ENCODE measurements around the gene ALDH1B1.
"Not testable (repeated sequence)": the region's sequence is repeated elsewhere in the genome, so short reads cannot be mapped to it uniquely, and the experiment has no call there.

ALDH1B1 gene

DNA sequence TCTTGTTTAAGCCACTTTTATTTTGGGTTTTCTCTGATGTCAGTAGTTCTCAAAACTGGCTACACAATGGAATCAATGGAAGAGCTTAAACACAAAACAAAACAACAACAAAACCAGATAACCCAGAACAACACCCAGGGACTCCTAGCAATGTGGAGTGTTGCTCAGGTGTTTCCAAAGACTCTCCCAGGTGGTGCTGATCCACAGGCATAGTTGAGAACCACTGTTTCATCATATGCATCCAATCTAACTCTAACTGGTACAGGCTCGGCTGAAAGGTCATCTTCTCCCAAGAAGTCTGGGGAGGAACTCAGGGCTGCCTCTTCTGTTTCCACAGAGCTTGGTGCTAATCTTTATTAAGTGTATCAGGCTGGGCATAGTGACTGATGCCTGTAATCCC, 5.4 kb upstream of the ALDH1B1 start:
- no peak for DNase-seq (ENCODE audit: low spot score)

DNA sequence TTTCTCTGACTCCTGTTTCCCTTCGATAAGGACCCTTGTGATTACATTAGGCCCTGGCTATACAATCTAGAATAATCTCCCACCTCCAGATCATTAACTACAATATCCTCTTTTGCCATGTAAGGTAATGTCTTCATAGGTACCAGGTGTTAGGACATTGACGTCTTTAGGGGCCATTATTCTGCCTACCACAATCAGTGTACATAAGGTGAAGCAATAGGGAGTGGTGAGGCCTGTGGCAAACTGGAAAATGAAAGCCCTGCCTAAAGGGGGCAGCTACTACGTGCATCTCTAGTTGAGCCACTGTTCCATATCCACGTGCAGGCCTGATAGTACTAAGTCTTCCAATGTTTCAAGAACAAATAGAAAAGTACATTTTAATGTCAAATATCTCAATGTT, 4.8 kb upstream of the ALDH1B1 start:
- no peak for DNase-seq (ENCODE audit: low spot score)

DNA sequence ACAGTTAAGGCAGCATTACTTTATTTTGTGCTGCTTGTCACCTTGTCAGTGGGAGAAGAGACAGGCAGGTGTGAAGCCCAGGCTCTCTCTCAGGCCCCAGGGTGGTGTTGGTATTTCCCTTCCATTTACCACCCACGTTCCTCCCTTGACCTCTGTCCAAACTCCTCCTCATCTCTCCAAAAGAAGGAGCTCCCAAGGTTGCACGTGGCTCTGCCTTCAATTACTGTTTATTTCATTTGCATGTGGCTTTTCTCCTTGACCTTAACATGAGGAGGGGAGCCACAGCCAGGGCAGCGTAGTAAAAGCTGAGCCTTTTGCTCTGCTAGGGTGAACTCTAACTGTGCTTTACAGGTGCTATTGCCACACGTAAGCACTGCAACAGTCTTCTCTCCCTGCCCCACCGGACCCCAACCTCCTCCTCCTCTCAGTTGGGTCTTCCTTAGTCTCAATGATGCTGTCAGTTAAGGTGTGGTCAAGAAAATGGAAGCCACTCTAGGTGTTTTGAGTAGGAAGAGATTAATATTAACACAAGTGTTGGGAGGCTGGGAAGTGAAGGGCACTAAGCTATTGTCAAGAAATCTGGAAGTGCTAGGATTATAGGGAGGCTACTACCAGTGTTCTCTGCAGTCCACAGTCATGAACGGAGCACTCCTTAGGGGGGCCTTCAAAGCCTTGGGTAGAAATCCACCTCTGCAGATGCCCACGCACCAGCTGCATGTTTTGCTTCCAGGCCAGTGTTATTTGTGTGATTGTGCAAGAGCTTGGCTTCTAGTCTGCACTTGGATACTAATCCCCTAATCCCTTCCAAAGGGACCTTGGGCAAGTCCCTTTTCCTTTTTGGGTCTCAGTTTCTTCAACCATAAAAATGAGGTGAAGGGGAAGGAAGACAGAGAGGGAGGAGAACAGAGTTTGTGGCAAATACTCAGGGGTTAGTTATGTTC, 3.9 kb upstream of the ALDH1B1 start:
- DNase-seq (ENCODE audit: low spot score): no peak

DNA sequence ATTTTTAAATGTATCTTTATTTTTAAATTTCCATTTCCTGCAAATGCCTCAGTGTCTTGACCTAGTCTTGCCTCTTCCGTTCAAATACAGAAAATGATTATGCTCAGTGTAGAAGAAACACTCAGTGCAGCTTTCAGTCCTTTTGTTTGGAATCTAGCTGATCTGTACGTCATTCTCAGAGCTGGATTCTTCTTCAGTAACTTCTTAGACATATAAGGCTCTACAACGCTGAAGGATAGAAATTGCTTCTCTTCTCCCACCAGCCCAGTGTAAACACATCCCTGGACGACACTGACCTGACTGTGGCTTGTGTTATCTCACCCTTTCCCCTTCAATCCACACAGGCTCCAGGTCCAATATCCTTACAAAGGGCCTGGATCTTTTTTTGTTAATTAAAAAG, 3.2 kb upstream of the ALDH1B1 start:
- no peak for DNase-seq (ENCODE audit: low spot score)

DNA sequence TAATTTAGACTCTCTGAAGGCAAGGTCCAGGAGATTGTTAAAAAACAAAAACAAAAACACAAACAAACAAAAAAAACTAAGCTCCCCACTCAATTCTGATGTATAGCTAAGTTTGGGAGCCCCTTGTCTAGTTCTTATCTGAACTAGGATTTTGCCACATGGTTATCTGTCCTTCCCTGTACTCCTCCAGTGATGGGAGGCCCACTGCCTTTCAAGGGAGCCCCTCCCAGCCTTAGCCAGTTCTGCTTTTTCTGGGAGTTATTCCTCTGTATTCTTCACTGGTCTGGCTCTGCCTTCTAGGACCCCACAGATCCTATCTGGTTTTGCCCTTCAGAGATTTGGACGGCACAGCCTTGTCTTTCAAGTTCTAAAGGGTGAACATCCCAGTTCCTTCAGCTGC, 2.1 kb upstream of the ALDH1B1 start:
- DNase-seq (ENCODE audit: low spot score): no peak

DNA sequence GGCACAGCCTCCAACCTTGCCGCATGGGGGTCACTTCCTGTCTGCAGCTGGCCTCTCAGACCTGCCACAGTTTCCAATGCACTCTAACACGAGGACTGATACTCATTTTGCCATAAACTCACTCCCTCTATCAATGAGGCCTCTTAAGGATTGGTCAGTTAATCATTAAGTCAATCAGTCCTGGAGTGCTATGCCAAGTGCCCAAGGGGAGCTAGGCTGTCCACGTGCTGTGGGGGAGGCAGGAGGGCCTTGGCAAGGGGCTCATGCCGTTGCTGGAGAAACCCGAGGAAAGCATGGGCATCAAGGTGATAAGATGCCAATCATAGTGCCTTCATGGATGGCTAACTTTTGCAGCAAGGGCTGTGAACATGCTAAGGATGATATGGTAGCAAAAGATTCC, 1.7 kb upstream of the ALDH1B1 start:
- no peak for DNase-seq (ENCODE audit: low spot score)

DNA sequence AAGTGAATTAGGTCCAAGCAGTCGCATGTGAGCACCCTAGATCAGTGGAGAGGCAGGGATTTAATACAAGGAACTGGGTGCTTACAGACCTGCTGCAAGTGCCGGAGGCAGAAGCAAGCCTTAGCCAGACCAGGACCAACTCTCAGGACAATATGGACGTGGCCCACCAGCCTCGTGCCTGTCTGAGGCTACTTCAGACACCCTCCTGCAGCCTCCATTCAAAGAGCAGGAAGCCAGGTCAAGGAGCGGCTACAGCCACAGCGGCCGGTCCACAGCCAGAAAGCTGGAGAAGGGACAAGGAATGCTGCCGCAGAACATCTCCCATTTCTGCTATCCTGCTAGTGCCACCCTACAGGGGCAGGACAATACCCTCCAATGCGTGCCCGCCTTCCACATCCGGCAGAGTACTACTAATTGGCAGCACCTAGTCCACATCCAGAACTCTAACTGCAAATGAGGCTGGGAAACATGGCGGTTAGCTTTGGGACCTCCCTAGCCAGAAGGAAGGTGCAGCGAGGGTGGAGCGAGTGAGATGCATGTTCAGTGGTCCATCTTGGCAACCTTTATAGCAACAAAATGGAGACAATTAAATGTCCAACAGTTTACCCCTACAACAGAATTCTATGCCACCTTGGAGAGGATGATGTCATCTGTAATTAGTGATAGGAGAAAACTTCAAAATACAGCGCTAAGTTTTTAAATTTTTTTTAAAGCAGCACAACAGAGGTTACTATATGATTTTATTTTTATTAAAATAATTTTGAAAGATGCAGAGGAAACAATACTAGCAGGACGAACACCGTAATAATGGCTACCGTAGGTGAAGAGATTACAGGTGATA, 1.0 kb upstream of the ALDH1B1 start:
- no peak for DNase-seq (ENCODE audit: low spot score)

DNA sequence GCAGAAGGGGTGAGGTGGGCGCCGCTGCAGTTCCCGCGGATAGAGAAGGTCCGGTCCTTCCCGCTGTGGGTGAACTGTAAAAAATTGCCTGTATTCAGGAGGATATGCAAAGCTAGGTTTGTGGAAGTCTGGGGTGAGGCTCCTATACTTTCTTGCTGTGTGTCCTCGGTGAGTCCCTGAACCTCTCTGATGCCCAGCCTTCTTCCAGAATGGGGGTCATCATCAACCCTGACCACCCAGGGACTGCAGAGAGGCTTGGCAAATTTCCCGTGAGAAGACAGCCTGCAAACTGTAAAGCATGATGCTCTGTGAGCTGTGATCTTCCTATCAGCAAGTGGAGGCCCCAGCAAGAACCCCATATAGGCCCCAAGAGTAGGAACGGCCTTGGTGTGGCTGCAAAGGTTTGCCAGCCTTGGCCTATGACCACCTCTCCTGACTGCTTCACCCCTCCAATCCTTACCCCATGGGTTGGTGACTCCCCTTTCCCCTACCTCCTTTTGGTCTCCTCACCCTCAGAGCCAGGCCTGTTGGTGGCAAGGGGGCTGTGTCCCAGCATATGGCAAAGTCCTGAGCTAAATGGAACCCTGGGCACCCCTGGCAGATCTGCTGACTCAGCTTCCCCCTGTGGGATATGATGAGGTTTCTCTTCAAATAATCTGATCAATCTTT, 760 bp downstream of the ALDH1B1 start:
- peak; percentile 32 for DNase-seq (ENCODE audit: low spot score)

DNA sequence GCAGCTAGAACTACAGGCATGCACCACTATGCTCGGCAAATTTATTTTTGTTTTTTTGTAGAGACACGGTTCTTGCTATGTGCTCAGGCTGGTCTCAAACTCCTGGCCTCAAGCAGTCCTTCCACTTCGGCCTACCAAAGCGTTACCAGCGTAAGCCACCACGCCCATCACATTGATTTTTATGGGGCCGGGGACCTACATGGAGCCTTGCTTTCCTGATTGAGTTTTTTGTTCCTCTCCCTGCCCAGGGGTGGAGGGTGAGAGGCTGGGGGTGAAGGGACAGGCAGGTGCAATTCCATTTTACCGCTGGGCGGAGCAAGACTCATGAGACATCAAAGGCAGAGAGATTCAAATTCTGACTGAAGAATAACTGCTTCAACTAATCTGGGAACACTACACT, 1.9 kb downstream of the ALDH1B1 start:
- DNase-seq (ENCODE audit: low spot score): no peak

DNA sequence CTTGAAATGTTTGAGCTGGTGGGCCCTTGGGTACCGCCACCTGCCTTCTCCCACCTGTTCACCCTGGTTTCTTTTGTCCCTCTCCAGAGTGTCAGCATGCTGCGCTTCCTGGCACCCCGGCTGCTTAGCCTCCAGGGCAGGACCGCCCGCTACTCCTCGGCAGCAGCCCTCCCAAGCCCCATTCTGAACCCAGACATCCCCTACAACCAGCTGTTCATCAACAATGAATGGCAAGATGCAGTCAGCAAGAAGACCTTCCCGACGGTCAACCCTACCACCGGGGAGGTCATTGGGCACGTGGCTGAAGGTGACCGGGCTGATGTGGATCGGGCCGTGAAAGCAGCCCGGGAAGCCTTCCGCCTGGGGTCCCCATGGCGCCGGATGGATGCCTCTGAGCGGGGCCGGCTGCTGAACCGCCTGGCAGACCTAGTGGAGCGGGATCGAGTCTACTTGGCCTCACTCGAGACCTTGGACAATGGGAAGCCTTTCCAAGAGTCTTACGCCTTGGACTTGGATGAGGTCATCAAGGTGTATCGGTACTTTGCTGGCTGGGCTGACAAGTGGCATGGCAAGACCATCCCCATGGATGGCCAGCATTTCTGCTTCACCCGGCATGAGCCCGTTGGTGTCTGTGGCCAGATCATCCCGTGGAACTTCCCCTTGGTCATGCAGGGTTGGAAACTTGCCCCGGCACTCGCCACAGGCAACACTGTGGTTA, 3.3 kb downstream of the ALDH1B1 start:
- DNase-seq (ENCODE audit: low spot score): no peak

DNA sequence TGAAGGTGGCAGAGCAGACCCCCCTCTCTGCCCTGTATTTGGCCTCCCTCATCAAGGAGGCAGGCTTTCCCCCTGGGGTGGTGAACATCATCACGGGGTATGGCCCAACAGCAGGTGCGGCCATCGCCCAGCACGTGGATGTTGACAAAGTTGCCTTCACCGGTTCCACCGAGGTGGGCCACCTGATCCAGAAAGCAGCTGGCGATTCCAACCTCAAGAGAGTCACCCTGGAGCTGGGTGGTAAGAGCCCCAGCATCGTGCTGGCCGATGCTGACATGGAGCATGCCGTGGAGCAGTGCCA, 3.8 kb downstream of the ALDH1B1 start:
- no peak for DNase-seq (ENCODE audit: low spot score)

DNA sequence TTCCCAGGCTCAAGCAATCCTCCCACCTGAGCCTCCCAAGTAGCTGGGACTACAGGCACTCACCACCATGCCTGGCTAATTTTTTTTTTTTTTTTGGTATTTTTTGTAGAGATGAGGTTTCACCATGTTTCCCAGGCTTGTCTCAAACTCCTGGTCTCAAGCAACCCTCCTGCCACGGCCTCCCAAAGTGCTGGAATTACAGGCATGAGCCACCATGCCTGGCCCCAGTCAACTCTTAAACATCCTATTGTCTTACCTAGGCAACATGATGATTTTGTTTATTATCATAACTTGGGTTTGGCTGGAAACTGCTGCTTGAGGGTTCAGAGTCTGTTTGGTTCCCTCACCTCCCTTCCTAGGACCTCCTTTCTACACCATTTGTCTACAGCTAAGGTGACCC, 6.7 kb downstream of the ALDH1B1 start:
- DNase-seq (ENCODE audit: low spot score): not testable (repeated sequence)

DNA sequence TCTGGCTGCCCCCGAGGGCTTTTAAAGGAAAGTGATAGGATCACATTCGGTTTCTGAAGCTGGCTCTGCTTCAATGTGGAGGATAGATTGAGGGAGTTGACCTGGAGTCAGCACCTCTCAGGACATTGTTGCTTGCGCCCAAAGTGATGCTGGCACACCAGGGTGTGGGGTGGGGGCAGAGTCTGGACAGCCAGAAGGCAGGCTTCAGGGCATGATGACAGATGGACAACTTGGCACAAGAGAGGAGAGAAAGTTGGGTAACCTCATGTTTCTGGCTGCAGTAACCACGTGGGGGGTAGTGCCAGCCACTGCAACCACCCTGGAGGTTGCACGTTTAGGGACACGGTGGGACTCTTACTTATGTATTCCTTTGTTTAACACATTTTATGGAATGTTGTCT, 9.5 kb downstream of the ALDH1B1 start:
- no peak for DNase-seq (ENCODE audit: low spot score)

DNA sequence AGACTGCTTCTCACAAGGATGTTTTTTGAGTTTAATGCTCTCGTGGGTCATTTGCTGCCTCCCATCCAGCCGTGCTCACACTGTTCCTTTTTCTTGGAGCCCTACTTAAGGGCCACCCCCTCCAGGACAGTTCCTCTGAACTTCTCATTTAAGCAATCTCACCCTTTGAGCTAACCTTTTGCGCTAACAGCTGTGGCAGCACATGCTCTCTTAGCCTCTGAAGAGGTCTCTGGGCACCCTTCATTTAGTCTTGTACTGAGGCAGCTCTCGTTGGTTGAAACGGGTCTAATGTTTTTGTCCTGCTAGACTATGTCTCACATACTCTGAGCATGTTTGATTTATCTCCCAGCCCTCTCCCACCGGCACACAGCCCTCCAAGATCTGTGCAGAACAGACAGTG, 11.8 kb downstream of the ALDH1B1 start:
- no peak for DNase-seq (ENCODE audit: low spot score)

DNA sequence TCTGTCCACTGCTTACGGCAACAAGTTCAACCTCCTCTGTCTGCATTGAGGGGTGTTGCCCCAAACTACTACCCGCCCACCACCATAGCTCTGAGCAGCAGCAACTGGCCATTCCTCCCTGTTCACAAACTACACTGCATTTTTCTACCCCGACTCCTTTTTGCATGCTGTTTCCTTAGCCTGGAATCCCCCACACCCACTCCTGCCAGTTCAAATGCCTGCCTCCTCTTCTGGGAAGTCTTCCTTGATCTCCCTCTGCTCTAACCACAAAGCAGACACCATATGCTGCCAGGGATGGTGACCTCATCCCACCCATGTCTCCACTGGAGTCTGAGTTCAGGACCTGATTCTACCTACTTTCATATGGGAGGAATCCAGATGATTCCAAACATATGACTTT, 13.3 kb downstream of the ALDH1B1 start:
- no peak for DNase-seq (ENCODE audit: low spot score)

DNA sequence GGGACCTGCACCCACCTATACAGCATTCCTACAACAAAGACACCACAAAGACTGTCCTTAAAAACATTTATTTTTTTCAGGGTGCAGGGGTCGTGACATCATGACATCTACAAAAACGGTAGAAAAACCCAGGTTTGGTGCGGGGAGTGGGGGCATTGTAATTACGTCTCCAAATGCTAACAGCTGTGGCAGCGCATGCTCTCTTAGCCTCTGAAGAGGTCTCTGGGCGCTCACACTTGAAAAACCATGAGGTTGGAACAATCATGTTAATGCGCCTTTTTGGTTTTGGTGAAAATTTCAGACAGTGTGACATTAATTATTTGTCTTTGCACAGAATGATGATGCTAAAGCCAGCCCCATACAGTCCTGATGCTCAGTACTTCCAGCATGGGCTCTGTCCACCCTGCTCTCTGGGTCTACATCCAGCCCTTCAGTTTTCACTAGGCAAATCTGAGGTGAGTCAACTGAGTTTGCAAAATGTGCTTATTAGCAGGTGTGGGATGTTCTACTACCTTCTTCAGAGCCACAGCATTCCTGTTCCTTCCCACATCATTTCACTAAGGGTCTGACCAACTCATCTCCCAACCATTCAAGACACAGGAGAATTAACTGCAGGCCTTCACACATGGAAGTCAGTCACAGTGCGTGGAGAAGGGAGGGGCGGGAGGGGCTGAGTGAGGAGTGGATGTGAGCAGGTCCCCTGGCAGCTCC, 14.1 kb downstream of the ALDH1B1 start:
- no peak for DNase-seq (ENCODE audit: low spot score)

DNA sequence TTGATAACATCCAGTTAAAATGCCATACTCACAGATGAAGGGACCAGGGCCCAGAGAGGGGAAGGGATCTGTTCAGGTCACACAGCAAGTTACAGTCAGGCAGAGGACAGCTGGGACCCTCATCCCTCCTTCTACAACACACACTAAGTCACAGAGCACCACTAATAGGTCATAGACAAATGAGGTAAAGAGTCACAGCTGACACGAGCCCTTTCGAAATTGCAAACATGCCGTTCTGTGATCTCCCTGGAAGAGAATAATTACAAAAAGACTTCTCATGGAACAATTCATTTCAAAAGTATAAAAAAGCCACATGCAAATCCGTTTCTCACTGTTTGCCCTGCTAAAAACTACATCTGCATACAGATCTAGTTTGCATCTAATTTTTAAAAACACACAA, 16.2 kb downstream of the ALDH1B1 start:
- no peak for DNase-seq (ENCODE audit: low spot score)

DNA sequence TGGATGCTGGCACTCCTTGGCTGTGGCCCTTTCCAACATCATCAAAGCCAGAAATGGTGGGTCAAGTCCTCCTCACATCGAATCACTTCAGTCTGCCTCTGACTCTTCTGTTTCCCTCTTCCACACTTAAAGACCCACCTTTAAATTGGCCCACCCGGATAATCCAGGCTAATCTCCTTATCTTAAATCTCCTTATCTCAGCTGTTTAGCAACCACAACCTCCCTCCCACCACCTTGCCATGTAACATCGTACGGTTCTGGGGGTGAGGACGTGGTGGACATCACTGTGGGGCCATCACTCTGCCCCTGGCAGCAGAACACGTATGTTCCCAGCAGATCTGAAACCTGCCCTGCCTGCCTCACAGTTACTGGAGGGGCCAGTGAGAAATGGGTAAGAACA, 20.2 kb downstream of the ALDH1B1 start:
- no peak for DNase-seq (ENCODE audit: low spot score)

DNA sequence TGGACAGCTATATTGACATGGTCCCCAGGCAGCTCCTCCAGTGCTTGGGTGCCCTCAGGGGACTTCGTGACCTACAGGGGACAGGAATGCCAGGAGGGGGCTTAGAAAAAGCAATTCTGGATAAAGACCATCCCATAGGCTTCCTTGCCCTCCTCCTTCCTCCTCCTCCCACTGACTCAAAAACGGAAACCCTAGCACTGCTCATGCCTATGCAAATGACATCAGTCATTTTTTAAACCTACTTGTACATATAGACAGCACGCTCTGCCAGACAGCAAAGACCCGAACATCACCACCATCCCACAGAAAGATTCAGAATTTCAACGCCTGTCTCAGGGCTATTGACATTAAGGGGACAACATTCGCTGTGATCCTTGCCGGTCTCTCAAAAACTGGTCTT, 20.8 kb downstream of the ALDH1B1 start:
- DNase-seq (ENCODE audit: low spot score): no peak

DNA sequence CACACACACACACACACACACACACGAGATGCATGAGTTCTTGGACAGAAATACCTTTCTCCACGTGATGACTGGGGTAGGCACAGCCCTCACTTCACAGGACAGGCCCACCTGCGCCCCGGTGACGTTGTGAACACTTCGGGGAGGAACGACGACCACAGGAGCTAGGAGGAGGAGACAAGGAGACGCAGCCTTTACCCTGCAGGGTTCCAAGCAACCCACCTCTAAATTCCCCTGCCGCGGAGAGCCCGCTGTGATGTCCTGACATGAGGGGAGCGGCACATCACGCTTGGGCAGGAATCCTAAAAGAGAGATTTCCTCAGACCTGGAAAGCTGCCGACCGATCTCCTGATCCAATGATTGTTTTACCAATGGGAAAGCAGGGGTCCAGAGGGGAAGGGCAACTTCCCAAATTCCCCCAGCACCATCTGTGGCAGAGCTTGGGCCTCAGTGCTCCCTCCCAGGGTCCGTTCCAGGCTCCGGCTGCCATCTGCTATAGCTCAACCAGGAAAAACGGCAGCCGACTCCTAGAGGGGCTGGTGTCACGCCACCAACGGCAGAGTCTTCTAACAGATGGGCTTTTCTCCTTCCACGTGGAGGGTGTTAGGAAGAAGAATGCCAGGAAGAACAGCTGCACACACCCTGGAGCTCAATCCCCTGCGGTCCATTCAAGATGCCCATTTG, 21.7 kb downstream of the ALDH1B1 start:
- DNase-seq (ENCODE audit: low spot score): no peak

DNA sequence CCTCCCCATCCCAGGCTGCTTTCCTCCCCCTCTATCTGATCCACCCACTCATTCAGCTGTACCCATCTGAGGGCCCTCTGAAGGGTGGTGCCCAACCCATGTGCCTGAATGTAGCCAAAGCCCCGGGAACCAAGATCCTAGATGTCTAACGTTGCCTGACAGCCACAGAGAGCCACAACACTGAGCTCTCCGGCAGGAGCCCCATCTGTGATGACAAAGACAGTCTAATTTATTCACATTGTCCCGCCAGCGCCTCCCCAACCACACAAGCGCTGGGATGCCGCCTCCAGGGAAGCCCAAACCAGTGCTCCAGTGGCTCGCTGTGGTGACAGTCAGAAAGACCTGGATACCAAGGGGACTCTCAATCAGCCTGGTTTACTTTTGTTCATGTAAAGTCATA, 23.4 kb downstream of the ALDH1B1 start:
- no peak for DNase-seq (ENCODE audit: low spot score)
